Uterus (tissue), 4 donors: ENCODE data around the gene SAMD1. TPM values are rescaled to one million over a fixed set of nuclear protein-coding genes. Genes with fewer than 3 reads are reported as not detected.

Experiments used
- DNase-seq, 2 donors: peaks; one replicate each; pipeline ENCODE4 v3.0.0-alpha.2; 2019 to 2020
- H3K27ac ChIP-seq, 2 donors: fragments of 200-600 bp; sonication (generic); 1 replicate in 1 of 2; 2 replicates in 1 of 2; pipeline ENCODE4 v1.5.1; 2016 to 2018
- H3K27me3 ChIP-seq, 2 donors: fragments of 200-600 bp; sonication (generic); one replicate each; pipeline ENCODE4 v1.5.1; 2018 to 2019; ENCODE audit warnings: control low read depth in 1 of 2
- H3K36me3 ChIP-seq, 2 donors: fragments of 200-600 bp; sonication (generic); one replicate each; pipeline ENCODE4 v1.5.1; 2019; ENCODE audit warnings: control low read depth in 1 of 2
- H3K4me1 ChIP-seq, 2 donors: fragments of 200-600 bp; sonication (generic); one replicate each; pipeline ENCODE4 v1.5.1; 2018 to 2019; ENCODE audit warnings: control low read depth in 1 of 2
- H3K4me3 ChIP-seq, 2 donors: fragments of 200-600 bp; sonication (generic); 1 replicate in 1 of 2; 2 replicates in 1 of 2; pipeline ENCODE4 v1.5.1; 2018 to 2019; ENCODE audit warnings: mild to moderate bottlenecking in 1 of 2
- H3K9me3 ChIP-seq, 2 donors: fragments of 200-600 bp; sonication (generic); one replicate each; pipeline ENCODE4 v1.5.1; 2019; ENCODE audit warnings: control low read depth in 1 of 2
- POLR2A ChIP-seq, 2 donors: fragments of 450-650 bp; IDR thresholded peaks; one replicate each; pipeline ENCODE4 v1.6.1; 2016; ENCODE audit warnings: antibody characterized with exemption in 2 of 2, mild to moderate bottlenecking in 1 of 2, moderate library complexity in 1 of 2
- intact Hi-C: fragments of 100-400 bp; cut with DNase I; formaldehyde crosslinking; loops from one replicate; pipeline ENCODE4 v1.15.1; 2023; ENCODE audit warnings: low total_unique reads
- total RNA-seq, 4 donors: library from RNA; depleted of rRNA in 3 of 4; stranded (reverse); fragments of >200 nt in 3 of 4; gene quantifications; one replicate each; pipeline versions ENCODE4 v1.1.0 to v1.2.4, GENCODE V29; 2014 to 2023
- TF ChIP-seq, protein P1 (sequence below), 4 experiments: fragments of 200-600 bp in 2 of 4; fragments of 450-650 bp in 2 of 4; sonication (generic) in 2 of 4; IDR thresholded peaks; one replicate each; pipeline ENCODE4 v1.5.1; 2016 to 2019; ENCODE audit warnings: antibody characterized with exemption in 4 of 4, mild to moderate bottlenecking in 2 of 4, moderate library complexity in 1 of 4
- donor health status: DM: yes; HTN: yes; CAD: no.

Gene SAMD1
- total RNA-seq, 4 donors from 2014 or later, result 6.9 to 57.8 (median 24.1) TPM

DNA sequence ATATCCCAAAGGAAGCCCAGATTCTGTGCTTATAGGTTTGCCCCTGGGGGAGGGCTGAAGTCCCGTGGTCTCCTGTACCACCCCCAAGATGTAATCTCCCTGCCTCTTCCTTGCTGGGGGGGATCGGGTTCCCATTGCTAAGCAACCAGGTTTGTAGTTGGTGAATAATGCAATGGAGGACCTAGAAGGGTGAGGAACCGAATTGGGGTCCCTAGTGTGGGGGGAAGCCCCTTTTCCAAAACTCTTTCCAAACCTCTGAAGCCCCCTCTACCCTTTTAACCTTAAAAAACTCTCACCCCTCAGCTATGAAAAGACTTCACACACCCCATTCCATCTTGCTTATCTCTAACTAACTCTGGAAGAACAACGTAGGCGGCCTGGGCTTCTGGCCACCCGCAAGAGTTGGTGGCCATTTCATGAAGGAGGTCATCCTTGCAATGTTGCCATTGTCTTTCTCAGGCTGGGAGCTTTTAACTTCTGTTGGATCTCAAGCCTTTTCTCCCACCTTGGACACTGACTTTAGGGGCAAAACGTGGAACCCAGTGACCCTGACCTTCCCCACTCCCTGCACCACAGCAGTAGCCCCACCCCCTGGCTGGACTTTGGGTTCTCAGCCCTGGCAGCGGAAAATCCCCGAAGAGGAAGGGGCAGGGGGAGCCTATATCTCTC lies 29.3 kb downstream of the SAMD1 start:
- Histone ChIP-seq H3K4me3 (no peak overlapping the region), H3K36me3 (no peaks in the 10 kb centered on the region), H3K27ac (no peak overlapping the region), H3K27me3 (peaks cover 0 to 8% of the 10 kb centered on the region in 2 donors), H3K4me1 (peaks cover 0 to 7% of the 10 kb centered on the region in 2 donors), H3K9me3 (no peaks in the 10 kb centered on the region)
- DNase-seq, result no peak
- TF ChIP-seq POLR2A (IDR thresholded peaks at IDR 0.05), result no peak
- TF ChIP-seq, protein P1, sequence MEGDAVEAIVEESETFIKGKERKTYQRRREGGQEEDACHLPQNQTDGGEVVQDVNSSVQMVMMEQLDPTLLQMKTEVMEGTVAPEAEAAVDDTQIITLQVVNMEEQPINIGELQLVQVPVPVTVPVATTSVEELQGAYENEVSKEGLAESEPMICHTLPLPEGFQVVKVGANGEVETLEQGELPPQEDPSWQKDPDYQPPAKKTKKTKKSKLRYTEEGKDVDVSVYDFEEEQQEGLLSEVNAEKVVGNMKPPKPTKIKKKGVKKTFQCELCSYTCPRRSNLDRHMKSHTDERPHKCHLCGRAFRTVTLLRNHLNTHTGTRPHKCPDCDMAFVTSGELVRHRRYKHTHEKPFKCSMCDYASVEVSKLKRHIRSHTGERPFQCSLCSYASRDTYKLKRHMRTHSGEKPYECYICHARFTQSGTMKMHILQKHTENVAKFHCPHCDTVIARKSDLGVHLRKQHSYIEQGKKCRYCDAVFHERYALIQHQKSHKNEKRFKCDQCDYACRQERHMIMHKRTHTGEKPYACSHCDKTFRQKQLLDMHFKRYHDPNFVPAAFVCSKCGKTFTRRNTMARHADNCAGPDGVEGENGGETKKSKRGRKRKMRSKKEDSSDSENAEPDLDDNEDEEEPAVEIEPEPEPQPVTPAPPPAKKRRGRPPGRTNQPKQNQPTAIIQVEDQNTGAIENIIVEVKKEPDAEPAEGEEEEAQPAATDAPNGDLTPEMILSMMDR (IDR thresholded peaks at IDR 0.05), result no peak
- intact Hi-C loops, result no loop called here

DNA sequence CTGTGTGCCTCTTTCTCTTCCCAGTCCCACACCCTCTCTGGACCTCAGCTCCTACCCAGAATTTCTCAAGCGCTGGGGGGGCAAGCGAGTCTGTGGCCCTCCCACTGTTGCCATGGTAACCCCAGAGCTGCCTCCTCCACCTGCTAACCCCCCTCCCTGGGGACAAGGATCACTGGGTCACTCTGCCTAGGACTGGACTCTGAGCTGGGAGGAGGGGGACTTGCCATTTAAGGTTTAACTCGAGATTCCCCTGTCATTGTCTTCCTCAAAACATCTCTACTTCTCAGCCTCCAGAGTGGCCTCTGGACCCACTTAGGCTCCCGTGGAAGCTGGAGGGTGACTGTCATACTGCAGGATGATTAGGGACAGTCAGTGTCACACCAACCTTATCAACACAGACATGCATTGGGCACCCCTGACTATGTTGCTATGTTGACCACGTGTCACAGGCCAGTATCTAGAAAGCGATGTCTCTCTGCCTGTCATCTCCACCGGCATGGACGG lies 30.8 kb downstream of the SAMD1 start:
- no peak overlapping the region for H3K4me3 ChIP-seq
- no peak overlapping the region for H3K27ac ChIP-seq
- no peaks in the 10 kb centered on the region for H3K36me3 ChIP-seq
- DNase-seq, result no peak
- H3K9me3 ChIP-seq, result no peaks in the 10 kb centered on the region
- H3K27me3 ChIP-seq, result peaks cover 0 to 8% of the 10 kb centered on the region in 2 donors
- peaks cover 0 to 7% of the 10 kb centered on the region in 2 donors for H3K4me1 ChIP-seq
- TF ChIP-seq, protein P1 (IDR thresholded peaks at IDR 0.05), result no peak
- no peak for TF ChIP-seq POLR2A (IDR thresholded peaks at IDR 0.05)
- intact Hi-C loops, result no loop called here

DNA sequence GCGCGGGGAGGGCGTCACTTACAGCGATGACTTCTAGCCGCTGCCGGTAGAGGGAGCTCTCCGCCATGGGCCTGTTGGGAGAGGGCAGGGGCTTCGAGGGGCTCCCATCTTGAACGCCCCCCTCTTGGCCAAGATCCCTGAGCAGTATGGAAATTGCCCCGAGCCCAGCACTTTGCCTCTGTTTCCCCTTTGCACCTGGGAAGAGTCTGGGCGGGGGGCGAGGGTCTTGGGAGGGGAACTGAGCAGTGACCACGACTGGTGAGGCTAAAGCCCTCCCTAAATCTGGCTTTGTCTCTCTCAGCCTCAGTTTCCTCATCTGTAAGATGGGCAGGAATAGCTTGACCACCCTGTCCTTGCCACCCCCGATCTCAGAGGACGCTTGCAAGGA lies 31.5 kb downstream of the SAMD1 start:
- TF ChIP-seq, protein P1 (IDR thresholded peaks at IDR 0.05), result peak in 2 of 4 experiments; percentile 9 to 29
- no peak for TF ChIP-seq POLR2A (IDR thresholded peaks at IDR 0.05)
- Histone ChIP-seq H3K9me3 (no peaks in the 10 kb centered on the region), H3K27ac (no peak overlapping the region), H3K36me3 (no peaks in the 10 kb centered on the region), H3K4me3 (no peak overlapping the region), H3K27me3 (peaks cover 0 to 8% of the 10 kb centered on the region in 2 donors), H3K4me1 (peaks cover 0 to 7% of the 10 kb centered on the region in 2 donors)
- intact Hi-C loops, result no loop called here
- no peak for DNase-seq

DNA sequence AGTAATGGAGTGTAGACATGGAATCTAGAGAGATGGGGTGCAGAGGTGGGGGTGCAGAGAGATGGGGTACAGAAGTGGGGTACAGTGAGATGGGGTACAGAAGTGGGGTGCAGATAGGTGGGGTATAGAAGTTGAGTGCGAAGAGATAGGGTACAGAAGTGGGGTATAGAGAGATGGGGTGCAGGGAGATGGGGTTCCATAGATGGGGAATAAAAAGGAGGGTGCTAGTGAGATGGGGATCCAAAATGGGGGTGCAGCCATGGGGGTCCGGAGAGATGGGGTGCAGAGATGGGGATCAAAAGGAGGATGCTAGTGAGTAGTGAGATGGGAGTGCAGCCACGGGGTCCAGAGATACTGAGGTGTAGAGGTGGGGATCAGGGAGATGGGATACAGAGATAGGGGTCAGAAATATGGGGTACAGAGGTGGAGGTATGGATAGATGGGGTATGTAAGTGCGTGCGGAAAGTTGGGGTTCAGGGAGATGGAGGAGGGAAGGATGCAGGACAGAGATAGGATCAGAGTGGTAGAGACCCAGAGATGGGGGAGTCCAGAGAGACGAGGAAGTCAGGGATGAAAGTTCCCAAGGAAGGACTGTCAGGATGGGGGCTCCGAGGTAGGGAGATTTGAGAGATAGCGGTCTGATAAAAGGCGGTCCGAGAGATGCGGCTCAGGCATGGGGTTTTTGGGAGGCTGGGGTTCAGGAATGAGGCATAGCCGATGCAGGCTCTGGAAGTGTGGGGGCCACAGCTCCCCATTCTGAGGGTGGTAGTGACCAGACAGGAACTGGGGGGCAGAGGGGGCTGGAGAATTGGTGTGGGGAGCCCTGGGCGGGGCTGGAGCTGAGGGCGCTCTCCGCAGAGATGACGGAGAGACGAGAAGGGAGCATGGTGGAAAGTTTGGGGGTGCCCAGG lies 32.1 kb downstream of the SAMD1 start:
- H3K36me3 ChIP-seq, result no peaks in the 10 kb centered on the region
- no peaks in the 10 kb centered on the region for H3K9me3 ChIP-seq
- H3K27ac ChIP-seq, result no peak overlapping the region
- H3K27me3 ChIP-seq, result peaks cover 0 to 8% of the 10 kb centered on the region in 2 donors
- no peak overlapping the region for H3K4me3 ChIP-seq
- no peak for DNase-seq
- TF ChIP-seq, protein P1 (IDR thresholded peaks at IDR 0.05), result no peak
- no peak for TF ChIP-seq POLR2A (IDR thresholded peaks at IDR 0.05)
- intact Hi-C loops, result no loop called here
- peaks cover 0 to 7% of the 10 kb centered on the region in 2 donors for H3K4me1 ChIP-seq
